ENCODE data around the gene TRIM62. TPM values are rescaled to one million over a fixed set of nuclear protein-coding genes. Genes with fewer than 3 reads are reported as not detected.

The TRIM62 gene
- total and polyA plus RNA-seq, 7 donors: 4.0 to 14.2 (median 5.5) TPM

- H3K27ac ChIP-seq: no peak overlapping the region
- ATAC-seq: peak in 2 of 4 donors; percentile 35 to 52
These were observed 39.3 kb downstream of the TRIM62 start for GRCh38 chr1:33142483-33143064.

GRCh38 chr1:33141781-33142180, 40.1 kb downstream of the TRIM62 start:
- no peaks in the 10 kb centered on the region for H3K27me3 ChIP-seq (ENCODE audit: insufficient read depth in 3 of 3, low read length in 2 of 3)
- DNase-seq (no peak), ATAC-seq (no peak)
- H3K4me3 ChIP-seq: no peak overlapping the region
- no peaks in the 10 kb centered on the region for H3K4me1 ChIP-seq
- intact Hi-C loops (cut with DNase I): no loop called here
- no peak for TF ChIP-seq CTCF (IDR thresholded peaks at IDR 0.05)
- no peaks in the 10 kb centered on the region for H3K9me3 ChIP-seq
- WGBS, 3 donors: 72 to 80% (median 76%) methylated on average over 3 of the region's 3 CpGs
- H3K27ac ChIP-seq: no peak overlapping the region
- H3K36me3 ChIP-seq (ENCODE audit: insufficient read depth in 1 of 2, low read depth in 1 of 2): peaks cover 0 to 24% of the 10 kb centered on the region in 2 donors

More at GRCh38 chr1:33142483-33143064, 39.3 kb downstream of the TRIM62 start:
- intact Hi-C loops (cut with DNase I): no loop called here
- 68 to 90% (median 75%) methylated on average over 7 of the region's 7 CpGs for WGBS, 3 donors
- no peak overlapping the region for H3K4me3 ChIP-seq
- no peaks in the 10 kb centered on the region for H3K4me1 ChIP-seq
- peaks cover 0 to 32% of the 10 kb centered on the region in 2 donors for H3K36me3 ChIP-seq (ENCODE audit: insufficient read depth in 1 of 2, low read depth in 1 of 2)
- no peak for TF ChIP-seq CTCF (IDR thresholded peaks at IDR 0.05)
- H3K9me3 ChIP-seq: no peaks in the 10 kb centered on the region
- H3K27me3 ChIP-seq (ENCODE audit: insufficient read depth in 3 of 3, low read length in 2 of 3): no peaks in the 10 kb centered on the region
- DNase-seq: no peak

- Histone ChIP-seq H3K4me3 (no peak overlapping the region), H3K27me3 (ENCODE audit: insufficient read depth in 3 of 3, low read length in 2 of 3) (no peaks in the 10 kb centered on the region), H3K36me3 (ENCODE audit: insufficient read depth in 1 of 2, low read depth in 1 of 2) (peaks cover 0 to 20% of the 10 kb centered on the region in 2 donors), H3K9me3 (no peaks in the 10 kb centered on the region), H3K27ac (no peak overlapping the region), H3K4me1 (no peaks in the 10 kb centered on the region)
- no peak for ATAC-seq
- DNase-seq: no peak
- WGBS, 3 donors: 87 to 89% (median 89%) methylated on average over 2 of the region's 2 CpGs
- no peak for TF ChIP-seq CTCF (IDR thresholded peaks at IDR 0.05)
- intact Hi-C loops (cut with DNase I): no loop called here
These were observed 40.6 kb downstream of the TRIM62 start for GRCh38 chr1:33141216-33141615.

- no peak for DNase-seq
- no peak overlapping the region for H3K4me3 ChIP-seq
- no peak for TF ChIP-seq CTCF (IDR thresholded peaks at IDR 0.05)
- 69 to 75% (median 74%) methylated on average over 9 of the region's 9 CpGs for WGBS, 3 donors
- no peak overlapping the region for H3K27ac ChIP-seq
- H3K4me1 ChIP-seq: no peaks in the 10 kb centered on the region
- no peaks in the 10 kb centered on the region for H3K27me3 ChIP-seq (ENCODE audit: insufficient read depth in 3 of 3, low read length in 2 of 3)
- H3K9me3 ChIP-seq: no peaks in the 10 kb centered on the region
- intact Hi-C loops (cut with DNase I): no loop called here
- peaks cover 0 to 13% of the 10 kb centered on the region in 2 donors for H3K36me3 ChIP-seq (ENCODE audit: insufficient read depth in 1 of 2, low read depth in 1 of 2)
- ATAC-seq: no peak
These were observed 41.4 kb downstream of the TRIM62 start for GRCh38 chr1:33140153-33141149.

All from psoas muscle (tissue), 8 donors.